Astrocyte (in vitro differentiated cells and primary cell): ENCODE measurements around the gene H1-8. TPM values are rescaled to one million over a fixed set of nuclear protein-coding genes. Genes with fewer than 3 reads are reported as not detected.

Experiments used
- DNase-seq: peaks from one replicate; pipeline ENCODE4 v3.0.0-alpha.2; 2010; ENCODE audit warnings: low read depth
- FAIRE-seq: peaks from 2 replicates; lab custom pipeline; 2011; peaks lifted over from hg19 to GRCh38; lab: Jason Lieb, UNC
- H2AFZ ChIP-seq: 2 replicates; pipeline ENCODE4 v1.6.0; 2012; ENCODE audit warnings: low read depth, low read length, inconsistent platforms
- H3K27ac ChIP-seq: 2 replicates; pipeline ENCODE4 v1.5.1; 2011; ENCODE audit warnings: low read depth, low read length, inconsistent platforms
- H3K27me3 ChIP-seq: 2 replicates; pipeline ENCODE4 v1.6.0; 2011; ENCODE audit warnings: low read length, inconsistent platforms; ENCODE audit not compliant: insufficient read depth
- H3K36me3 ChIP-seq: 2 replicates; pipeline ENCODE4 v1.5.1; 2011; ENCODE audit warnings: low read length, inconsistent platforms; ENCODE audit not compliant: insufficient read depth
- H3K4me1 ChIP-seq: 2 replicates; pipeline ENCODE4 v1.5.1; 2011; ENCODE audit warnings: low read length, inconsistent platforms; ENCODE audit not compliant: insufficient read depth
- H3K4me2 ChIP-seq: 2 replicates; pipeline ENCODE4 v1.6.0; 2012; ENCODE audit warnings: low read length, inconsistent platforms
- H3K4me3 ChIP-seq: 2 replicates; pipeline ENCODE4 v1.5.1; 2011; ENCODE audit warnings: low read depth, mild to moderate bottlenecking, low read length, inconsistent platforms; ENCODE audit not compliant: insufficient read depth
- H3K79me2 ChIP-seq: 2 replicates; pipeline ENCODE4 v1.6.0; 2012; ENCODE audit warnings: mild to moderate bottlenecking, low read length, inconsistent platforms; ENCODE audit not compliant: insufficient read depth
- H3K9ac ChIP-seq: 2 replicates; pipeline ENCODE4 v1.6.0; 2012; ENCODE audit warnings: mild to moderate bottlenecking, low read length, inconsistent platforms
- H3K9me3 ChIP-seq: 2 replicates; pipeline ENCODE4 v1.5.1; 2012; ENCODE audit warnings: low read depth, mild to moderate bottlenecking, low read length, inconsistent platforms; ENCODE audit not compliant: insufficient read depth
- H4K20me1 ChIP-seq: 2 replicates; pipeline ENCODE4 v1.6.0; 2012; ENCODE audit warnings: low read length, inconsistent platforms; ENCODE audit not compliant: insufficient read depth
- H3K27ac Mint-ChIP-seq: one replicate; pipeline ENCODE4 v1.8.0; 2021; ENCODE audit warnings: mild to moderate bottlenecking, mixed read lengths; ENCODE audit not compliant: unreplicated experiment
- H3K27me3 Mint-ChIP-seq: one replicate; pipeline ENCODE4 v1.8.0; 2021; ENCODE audit warnings: low read depth, mixed read lengths; ENCODE audit not compliant: unreplicated experiment
- H3K36me3 Mint-ChIP-seq: one replicate; pipeline ENCODE4 v1.8.0; 2021; ENCODE audit warnings: low read depth, mixed read lengths; ENCODE audit not compliant: unreplicated experiment
- H3K4me1 Mint-ChIP-seq: one replicate; pipeline ENCODE4 v1.8.0; 2021; ENCODE audit warnings: low read depth, mixed read lengths; ENCODE audit not compliant: unreplicated experiment
- H3K4me3 Mint-ChIP-seq: one replicate; pipeline ENCODE4 v1.8.0; 2021; ENCODE audit warnings: mild to moderate bottlenecking, moderate library complexity, mixed read lengths; ENCODE audit not compliant: unreplicated experiment
- H3K9me3 Mint-ChIP-seq: one replicate; pipeline ENCODE4 v1.8.0; 2021; ENCODE audit warnings: mild to moderate bottlenecking, mixed read lengths; ENCODE audit not compliant: unreplicated experiment
- CTCF ChIP-seq: IDR thresholded peaks from 2 replicates; pipeline ENCODE4 v1.5.1; 2011; ENCODE audit warnings: low read depth, mild to moderate bottlenecking, inconsistent platforms, low read length, moderate library complexity; ENCODE audit not compliant: insufficient read depth
- EZH2 ChIP-seq: IDR thresholded peaks from 2 replicates; pipeline ENCODE4 v1.6.1; 2012; ENCODE audit warnings: mild to moderate bottlenecking, low read length, inconsistent platforms; ENCODE audit not compliant: insufficient read depth
- total RNA-seq: library from RNA; stranded (reverse); gene quantifications from 2 replicates; pipeline ENCODE4 v1.2.1, GENCODE V29; 2021

The H1-8 gene
- total RNA-seq, 1 donor from 2014 or later = not detected

DNA sequence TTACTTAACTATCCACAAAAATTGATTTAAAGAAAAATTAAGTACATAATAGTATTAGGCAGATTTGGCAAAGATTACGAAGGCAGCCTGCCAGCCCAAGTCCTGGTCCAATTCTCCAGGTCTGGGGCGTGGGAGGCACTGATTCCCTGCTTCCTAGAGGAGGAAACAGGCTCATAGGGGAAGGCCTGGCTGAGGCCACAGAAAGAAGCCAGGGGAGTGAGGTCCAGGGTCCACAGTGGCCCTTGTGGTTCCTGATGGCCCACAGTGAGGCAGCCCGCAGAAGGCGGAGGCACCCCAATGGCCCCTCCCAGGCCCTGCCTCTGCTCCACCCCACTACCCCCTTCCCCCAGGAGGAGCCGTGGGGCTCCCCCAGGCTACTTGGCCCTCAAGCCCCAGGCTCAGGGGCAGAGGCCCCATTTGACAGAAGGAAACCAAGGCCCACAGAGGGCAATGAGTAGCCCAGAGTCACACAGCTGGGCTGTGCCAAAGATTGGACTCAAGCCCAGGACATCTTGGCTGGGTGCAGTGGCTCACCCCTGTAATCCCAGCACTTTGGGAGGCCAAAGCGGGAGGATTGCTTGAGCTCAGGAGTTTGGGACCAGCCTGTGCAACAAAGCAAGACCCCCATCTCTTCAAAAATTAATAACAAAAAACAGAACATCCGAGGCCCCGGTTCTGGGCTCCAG is 21.0 kb downstream of the H1-8 start:
- no peaks in the 10 kb centered on the region for H3K27me3 ChIP-seq
- no peak overlapping the region for H3K9ac ChIP-seq
- no peaks in the 10 kb centered on the region for H4K20me1 ChIP-seq
- no peak for DNase-seq
- no peak overlapping the region for H3K4me3 ChIP-seq
- H3K27ac Mint-ChIP-seq = no peak overlapping the region
- no peaks in the 10 kb centered on the region for H3K9me3 Mint-ChIP-seq
- H3K27ac ChIP-seq = no peak overlapping the region
- H3K4me2 ChIP-seq = no peak overlapping the region
- no peaks in the 10 kb centered on the region for H3K9me3 ChIP-seq
- no peak overlapping the region for H3K4me3 Mint-ChIP-seq
- H2AFZ ChIP-seq = no peak overlapping the region
- H3K4me1 Mint-ChIP-seq = peaks cover 9% of the 10 kb centered on the region
- no peaks in the 10 kb centered on the region for H3K36me3 ChIP-seq
- no peak for FAIRE-seq
- H3K27me3 Mint-ChIP-seq = no peaks in the 10 kb centered on the region
- H3K36me3 Mint-ChIP-seq = peaks cover 5% of the 10 kb centered on the region
- TF ChIP-seq EZH2 (no peak), CTCF (no peak)
- peaks cover 21% of the 10 kb centered on the region for H3K4me1 ChIP-seq
- no peaks in the 10 kb centered on the region for H3K79me2 ChIP-seq

DNA sequence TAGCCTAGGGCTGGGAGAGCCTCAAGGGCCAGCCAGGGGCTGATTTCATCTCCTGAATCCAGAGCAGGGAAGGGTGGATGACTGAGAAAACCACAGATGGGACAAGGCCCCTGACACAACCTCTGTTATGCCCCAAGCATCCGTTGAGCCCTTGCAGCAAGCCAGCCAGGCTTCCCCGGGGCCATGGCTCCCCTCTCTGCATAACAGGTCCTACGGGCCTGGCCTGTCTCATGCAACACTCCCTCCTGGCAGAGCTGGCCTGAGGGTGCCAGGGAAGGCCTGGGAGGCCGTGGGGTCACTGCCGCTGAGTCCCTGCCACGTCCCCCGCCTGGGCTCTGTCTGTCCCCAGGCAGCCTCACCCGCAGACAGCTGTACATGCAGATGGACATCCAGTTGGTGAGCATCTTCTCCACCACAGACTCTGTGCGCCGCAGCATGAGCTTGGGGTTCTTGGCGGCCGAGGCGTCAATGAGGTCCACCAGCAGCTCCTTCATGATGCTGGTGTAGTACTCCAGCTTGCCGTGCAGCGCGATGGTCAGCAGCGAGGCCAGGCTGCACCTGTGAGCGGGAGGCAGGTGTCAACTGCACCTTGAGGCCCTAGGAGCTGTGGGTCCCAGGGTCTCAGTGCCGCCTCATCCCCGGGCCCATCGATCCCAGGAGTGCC is 22.1 kb downstream of the H1-8 start:
- no peak overlapping the region for H3K4me2 ChIP-seq
- H4K20me1 ChIP-seq = no peaks in the 10 kb centered on the region
- H3K4me1 ChIP-seq = peaks cover 14% of the 10 kb centered on the region
- H2AFZ ChIP-seq = no peak overlapping the region
- Mint-ChIP-seq H3K27me3 (no peaks in the 10 kb centered on the region), H3K36me3 (peaks cover 8% of the 10 kb centered on the region), H3K4me1 (peaks cover 5% of the 10 kb centered on the region), H3K9me3 (no peaks in the 10 kb centered on the region), H3K27ac (no peak overlapping the region), H3K4me3 (no peak overlapping the region)
- H3K27me3 ChIP-seq = no peaks in the 10 kb centered on the region
- no peaks in the 10 kb centered on the region for H3K79me2 ChIP-seq
- TF ChIP-seq EZH2 (no peak), CTCF (no peak)
- no peak overlapping the region for H3K27ac ChIP-seq
- no peak overlapping the region for H3K4me3 ChIP-seq
- no peaks in the 10 kb centered on the region for H3K9me3 ChIP-seq
- no peak for DNase-seq
- H3K36me3 ChIP-seq = no peaks in the 10 kb centered on the region
- H3K9ac ChIP-seq = no peak overlapping the region
- FAIRE-seq = no peak

- H3K79me2 ChIP-seq = no peaks in the 10 kb centered on the region
- peaks cover 9% of the 10 kb centered on the region for H3K4me1 ChIP-seq
- Mint-ChIP-seq H3K27ac (no peak overlapping the region), H3K36me3 (peaks cover 9% of the 10 kb centered on the region), H3K4me3 (no peak overlapping the region), H3K27me3 (no peaks in the 10 kb centered on the region), H3K4me1 (peaks cover under 1% of the 10 kb centered on the region), H3K9me3 (no peaks in the 10 kb centered on the region)
- peaks cover 4% of the 10 kb centered on the region for H3K36me3 ChIP-seq
- H3K4me3 ChIP-seq = no peak overlapping the region
- H3K9ac ChIP-seq = no peak overlapping the region
- H3K27me3 ChIP-seq = no peaks in the 10 kb centered on the region
- no peaks in the 10 kb centered on the region for H3K9me3 ChIP-seq
- H3K4me2 ChIP-seq = no peak overlapping the region
- no peak for TF ChIP-seq EZH2
- no peak for TF ChIP-seq CTCF
- no peak for FAIRE-seq
- no peak overlapping the region for H2AFZ ChIP-seq
- H4K20me1 ChIP-seq = no peaks in the 10 kb centered on the region
- H3K27ac ChIP-seq = no peak overlapping the region
- no peak for DNase-seq
Measured at GRCh38 chr3:129565902-129566301, 22.9 kb downstream of the H1-8 start.
